ENCODE data around the gene DIDO1. TPM values are rescaled to one million over a fixed set of nuclear protein-coding genes. Genes with fewer than 3 reads are reported as not detected.

Gene DIDO1
- total and polyA plus RNA-seq, 2 of the 13 experiments (the other 11 are each of a cell fraction or from before 2014, with no cell fraction given), result 75.0 to 75.1 TPM

DNA sequence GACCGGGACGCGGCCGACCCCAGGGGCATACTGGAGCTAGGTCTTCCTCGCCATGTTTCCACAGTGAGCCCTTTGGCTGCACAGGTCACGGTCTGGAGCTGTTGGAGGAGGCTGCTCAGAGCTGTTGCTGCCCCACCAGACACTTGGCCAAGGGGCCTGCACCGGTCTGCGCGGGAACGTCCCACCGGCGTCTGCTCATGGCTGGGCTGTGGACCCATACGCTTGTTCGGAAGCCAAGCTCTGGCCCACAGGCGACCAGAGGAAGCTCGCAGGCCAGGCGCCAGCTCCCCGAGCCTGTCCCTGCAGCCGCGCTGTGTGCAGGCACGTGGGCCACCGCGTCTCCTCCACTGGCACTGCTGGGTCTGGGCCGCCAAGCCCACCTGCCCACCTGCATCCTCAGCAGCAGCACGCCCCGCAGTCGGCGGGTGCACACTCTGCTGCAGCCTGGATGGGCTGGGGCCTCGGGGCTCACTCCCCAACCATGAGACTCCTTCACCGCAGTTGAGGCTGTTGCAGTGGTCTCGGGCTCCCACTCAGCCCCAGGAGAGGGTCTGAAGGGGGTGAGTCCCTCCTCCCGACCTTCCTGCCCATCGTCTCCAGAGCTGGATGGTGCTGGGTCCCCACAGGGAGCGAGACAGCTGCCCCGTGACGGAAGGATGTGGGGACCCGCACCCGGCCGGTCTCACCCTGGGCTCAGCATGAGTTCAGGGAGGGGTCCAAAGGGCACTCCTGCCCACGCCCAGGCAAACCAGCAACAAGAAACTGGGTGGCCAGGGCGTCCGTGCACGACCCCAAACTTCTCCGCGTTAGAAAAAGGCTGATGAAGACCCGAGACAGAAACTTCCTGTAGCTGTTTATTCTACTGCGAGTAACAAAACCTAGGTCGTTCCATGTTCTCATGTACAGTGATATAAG lies 49.1 kb downstream of the DIDO1 start (continued):
- TF ChIP-seq, protein P1, sequence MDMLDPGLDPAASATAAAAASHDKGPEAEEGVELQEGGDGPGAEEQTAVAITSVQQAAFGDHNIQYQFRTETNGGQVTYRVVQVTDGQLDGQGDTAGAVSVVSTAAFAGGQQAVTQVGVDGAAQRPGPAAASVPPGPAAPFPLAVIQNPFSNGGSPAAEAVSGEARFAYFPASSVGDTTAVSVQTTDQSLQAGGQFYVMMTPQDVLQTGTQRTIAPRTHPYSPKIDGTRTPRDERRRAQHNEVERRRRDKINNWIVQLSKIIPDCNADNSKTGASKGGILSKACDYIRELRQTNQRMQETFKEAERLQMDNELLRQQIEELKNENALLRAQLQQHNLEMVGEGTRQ (IDR thresholded peaks at IDR 0.05; ENCODE audit: low read depth, low read length), result no peak
- TF ChIP-seq, protein P1 (CRISPR knock-in tag; IDR thresholded peaks at IDR 0.05; ENCODE audit: borderline replicate concordance), result no peak
- TF ChIP-seq HOXA7 (CRISPR knock-in tag; IDR thresholded peaks at IDR 0.05), result no peak
- TF ChIP-seq MED8 (CRISPR knock-in tag; IDR thresholded peaks at IDR 0.05; ENCODE audit: insufficient replicate concordance), result no peak
- no peak for TF ChIP-seq IRX3 (CRISPR knock-in tag; IDR thresholded peaks at IDR 0.05; ENCODE audit: borderline replicate concordance, low read depth)
- TF ChIP-seq, protein P2, sequence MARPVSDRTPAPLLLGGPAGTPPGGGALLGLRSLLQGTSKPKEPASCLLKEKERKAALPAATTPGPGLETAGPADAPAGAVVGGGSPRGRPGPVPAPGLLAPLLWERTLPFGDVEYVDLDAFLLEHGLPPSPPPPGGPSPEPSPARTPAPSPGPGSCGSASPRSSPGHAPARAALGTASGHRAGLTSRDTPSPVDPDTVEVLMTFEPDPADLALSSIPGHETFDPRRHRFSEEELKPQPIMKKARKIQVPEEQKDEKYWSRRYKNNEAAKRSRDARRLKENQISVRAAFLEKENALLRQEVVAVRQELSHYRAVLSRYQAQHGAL (CRISPR knock-in tag; IDR thresholded peaks at IDR 0.05; ENCODE audit: not compliant biosample characterization), result no peak
- TF ChIP-seq STAT5B (CRISPR knock-in tag; IDR thresholded peaks at IDR 0.05), result no peak
- TF ChIP-seq REPIN1 (CRISPR knock-in tag; IDR thresholded peaks at IDR 0.05; ENCODE audit: borderline replicate concordance, low read depth), result no peak
- TF ChIP-seq ZNF773 (CRISPR knock-in tag; IDR thresholded peaks at IDR 0.05; ENCODE audit: borderline replicate concordance), result no peak
- TF ChIP-seq, protein P3, sequence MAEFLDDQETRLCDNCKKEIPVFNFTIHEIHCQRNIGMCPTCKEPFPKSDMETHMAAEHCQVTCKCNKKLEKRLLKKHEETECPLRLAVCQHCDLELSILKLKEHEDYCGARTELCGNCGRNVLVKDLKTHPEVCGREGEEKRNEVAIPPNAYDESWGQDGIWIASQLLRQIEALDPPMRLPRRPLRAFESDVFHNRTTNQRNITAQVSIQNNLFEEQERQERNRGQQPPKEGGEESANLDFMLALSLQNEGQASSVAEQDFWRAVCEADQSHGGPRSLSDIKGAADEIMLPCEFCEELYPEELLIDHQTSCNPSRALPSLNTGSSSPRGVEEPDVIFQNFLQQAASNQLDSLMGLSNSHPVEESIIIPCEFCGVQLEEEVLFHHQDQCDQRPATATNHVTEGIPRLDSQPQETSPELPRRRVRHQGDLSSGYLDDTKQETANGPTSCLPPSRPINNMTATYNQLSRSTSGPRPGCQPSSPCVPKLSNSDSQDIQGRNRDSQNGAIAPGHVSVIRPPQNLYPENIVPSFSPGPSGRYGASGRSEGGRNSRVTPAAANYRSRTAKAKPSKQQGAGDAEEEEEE (CRISPR knock-in tag; IDR thresholded peaks at IDR 0.05; ENCODE audit: borderline replicate concordance), result no peak
- TF ChIP-seq CHD4 (IDR thresholded peaks at IDR 0.05; ENCODE audit: borderline replicate concordance, low read length), result no peak
- TF ChIP-seq ZNF547 (CRISPR knock-in tag; IDR thresholded peaks at IDR 0.05), result 0 out of 2 replicates have a peak, but pooled peaks have one; percentile 37
- no peak for TF ChIP-seq ZNF557 (CRISPR knock-in tag; IDR thresholded peaks at IDR 0.05)
- TF ChIP-seq SP4 (CRISPR knock-in tag; IDR thresholded peaks at IDR 0.05), result peak; percentile 21; the same call in 1 of the 2 replicates
- TF ChIP-seq, protein P4, sequence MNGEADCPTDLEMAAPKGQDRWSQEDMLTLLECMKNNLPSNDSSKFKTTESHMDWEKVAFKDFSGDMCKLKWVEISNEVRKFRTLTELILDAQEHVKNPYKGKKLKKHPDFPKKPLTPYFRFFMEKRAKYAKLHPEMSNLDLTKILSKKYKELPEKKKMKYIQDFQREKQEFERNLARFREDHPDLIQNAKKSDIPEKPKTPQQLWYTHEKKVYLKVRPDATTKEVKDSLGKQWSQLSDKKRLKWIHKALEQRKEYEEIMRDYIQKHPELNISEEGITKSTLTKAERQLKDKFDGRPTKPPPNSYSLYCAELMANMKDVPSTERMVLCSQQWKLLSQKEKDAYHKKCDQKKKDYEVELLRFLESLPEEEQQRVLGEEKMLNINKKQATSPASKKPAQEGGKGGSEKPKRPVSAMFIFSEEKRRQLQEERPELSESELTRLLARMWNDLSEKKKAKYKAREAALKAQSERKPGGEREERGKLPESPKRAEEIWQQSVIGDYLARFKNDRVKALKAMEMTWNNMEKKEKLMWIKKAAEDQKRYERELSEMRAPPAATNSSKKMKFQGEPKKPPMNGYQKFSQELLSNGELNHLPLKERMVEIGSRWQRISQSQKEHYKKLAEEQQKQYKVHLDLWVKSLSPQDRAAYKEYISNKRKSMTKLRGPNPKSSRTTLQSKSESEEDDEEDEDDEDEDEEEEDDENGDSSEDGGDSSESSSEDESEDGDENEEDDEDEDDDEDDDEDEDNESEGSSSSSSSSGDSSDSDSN (CRISPR knock-in tag; IDR thresholded peaks at IDR 0.05), result peak; percentile 49; the same call in 1 of the 2 replicates
- TF ChIP-seq SMYD3 (CRISPR knock-in tag; IDR thresholded peaks at IDR 0.05), result no peak
- TF ChIP-seq CENPT (CRISPR knock-in tag; IDR thresholded peaks at IDR 0.05; ENCODE audit: low read depth), result no peak
- no peak for TF ChIP-seq NR2F2 (IDR thresholded peaks at IDR 0.05; ENCODE audit: borderline replicate concordance, low read depth)

Data from HepG2 (cell line).